ENCODE measurements around the gene RAET1L.
"Not testable (repeated sequence)": the region's sequence is repeated elsewhere in the genome, so short reads cannot be mapped to it uniquely, and the experiment has no call there.

DNA sequence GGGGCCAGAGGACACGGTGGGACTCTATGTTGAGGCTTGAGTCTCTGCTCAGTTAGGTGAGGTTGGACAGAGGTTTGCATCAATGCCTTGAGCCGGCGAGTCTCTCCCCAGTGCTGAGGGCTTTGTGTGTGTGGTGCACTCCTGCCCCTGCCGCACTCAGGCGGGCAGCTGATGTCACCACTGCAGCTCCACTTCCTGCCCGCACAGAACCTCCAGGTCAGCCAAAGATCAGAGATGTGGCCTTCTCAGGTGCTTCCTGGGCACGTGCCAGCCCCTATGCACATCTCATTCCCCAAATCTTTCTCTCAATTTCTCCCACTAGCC is 33.9 kb downstream of the RAET1L start:
- not testable (repeated sequence) for TF ChIP-seq POLR2A (IDR thresholded peaks at IDR 0.05)
- TF ChIP-seq, protein P1, sequence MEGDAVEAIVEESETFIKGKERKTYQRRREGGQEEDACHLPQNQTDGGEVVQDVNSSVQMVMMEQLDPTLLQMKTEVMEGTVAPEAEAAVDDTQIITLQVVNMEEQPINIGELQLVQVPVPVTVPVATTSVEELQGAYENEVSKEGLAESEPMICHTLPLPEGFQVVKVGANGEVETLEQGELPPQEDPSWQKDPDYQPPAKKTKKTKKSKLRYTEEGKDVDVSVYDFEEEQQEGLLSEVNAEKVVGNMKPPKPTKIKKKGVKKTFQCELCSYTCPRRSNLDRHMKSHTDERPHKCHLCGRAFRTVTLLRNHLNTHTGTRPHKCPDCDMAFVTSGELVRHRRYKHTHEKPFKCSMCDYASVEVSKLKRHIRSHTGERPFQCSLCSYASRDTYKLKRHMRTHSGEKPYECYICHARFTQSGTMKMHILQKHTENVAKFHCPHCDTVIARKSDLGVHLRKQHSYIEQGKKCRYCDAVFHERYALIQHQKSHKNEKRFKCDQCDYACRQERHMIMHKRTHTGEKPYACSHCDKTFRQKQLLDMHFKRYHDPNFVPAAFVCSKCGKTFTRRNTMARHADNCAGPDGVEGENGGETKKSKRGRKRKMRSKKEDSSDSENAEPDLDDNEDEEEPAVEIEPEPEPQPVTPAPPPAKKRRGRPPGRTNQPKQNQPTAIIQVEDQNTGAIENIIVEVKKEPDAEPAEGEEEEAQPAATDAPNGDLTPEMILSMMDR (IDR thresholded peaks at IDR 0.05), result not testable (repeated sequence)

All from testis (tissue), 2 donors.